Loucy (cell line): Measurements from ENCODE around the gene RRP8.

Source experiments
- H2AFZ ChIP-seq: fragments of 200-600 bp; sonication (generic); 2 replicates; pipeline ENCODE4 v1.6.0; 2016; ENCODE audit warnings: antibody characterized with exemption, mild to moderate bottlenecking, low read length, moderate library complexity
- H3F3A ChIP-seq: fragments of 200-600 bp; 2 replicates; pipeline ENCODE4 v1.6.0; 2016; ENCODE audit warnings: antibody characterized with exemption, low read depth, mild to moderate bottlenecking
- H3K27me3 ChIP-seq: fragments of 200-600 bp; sonication (generic); 2 replicates; pipeline ENCODE4 v1.6.1; 2014; ENCODE audit warnings: low read length, mild to moderate bottlenecking; ENCODE audit not compliant: insufficient read depth, poor library complexity, severe bottlenecking
- H3K36me3 ChIP-seq: fragments of 200-600 bp; sonication (generic); 2 replicates; pipeline ENCODE4 v1.6.1; 2016; ENCODE audit warnings: low read length; ENCODE audit not compliant: insufficient read depth
- H3K4me1 ChIP-seq: fragments of 200-600 bp; sonication (generic); 2 replicates; pipeline ENCODE4 v1.5.1; 2014; ENCODE audit warnings: low read length, mild to moderate bottlenecking; ENCODE audit not compliant: insufficient read depth, poor library complexity, severe bottlenecking
- H3K4me2 ChIP-seq: fragments of 200-600 bp; sonication (generic); 2 replicates; pipeline ENCODE4 v1.6.0; 2014; ENCODE audit warnings: antibody characterized with exemption, low read length, low read depth, mild to moderate bottlenecking; ENCODE audit not compliant: poor library complexity, severe bottlenecking
- H3K4me3 ChIP-seq: fragments of 200-600 bp; sonication (generic); 2 replicates; pipeline ENCODE4 v1.5.1; 2014; ENCODE audit warnings: low read length, mild to moderate bottlenecking, mixed read lengths; ENCODE audit not compliant: poor library complexity, severe bottlenecking
- H3K79me2 ChIP-seq: fragments of 200-600 bp; sonication (generic); 2 replicates; pipeline ENCODE4 v1.6.1; 2014; ENCODE audit warnings: low read length; ENCODE audit not compliant: insufficient read depth
- H3K9ac ChIP-seq: fragments of 200-600 bp; sonication (generic); 2 replicates; pipeline ENCODE4 v1.6.0; 2014; ENCODE audit warnings: mild to moderate bottlenecking, low read depth, low read length, moderate library complexity; ENCODE audit not compliant: poor library complexity, severe bottlenecking
- H3K9me2 ChIP-seq: fragments of 200-600 bp; sonication (generic); replicated peaks from 2 replicates; pipeline ENCODE4 v1.6.1; 2016; ENCODE audit warnings: low read depth, low read length, mixed read lengths
- H3K9me3 ChIP-seq: fragments of 200-600 bp; sonication (generic); 2 replicates; pipeline ENCODE4 v1.6.1; 2014; ENCODE audit warnings: mild to moderate bottlenecking, antibody characterized with exemption, low read length, low read depth; ENCODE audit not compliant: insufficient read depth
- H4K20me1 ChIP-seq: fragments of 200-600 bp; sonication (generic); 2 replicates; pipeline ENCODE4 v1.6.0; 2014; ENCODE audit warnings: antibody characterized with exemption, low read length, mild to moderate bottlenecking; ENCODE audit not compliant: insufficient read depth, poor library complexity, severe bottlenecking
- EZH2phosphoT487 ChIP-seq: fragments of 200-600 bp; IDR thresholded peaks from 2 replicates; pipeline ENCODE4 v1.6.1; 2018; ENCODE audit warnings: antibody characterized with exemption, mild to moderate bottlenecking, moderate library complexity, borderline replicate concordance
- TF ChIP-seq, protein P1 (sequence below): fragments of 200-600 bp; sonication (generic); conservative IDR thresholded peaks from 2 replicates; pipeline ENCODE4 v1.5.1; 2014; ENCODE audit warnings: mild to moderate bottlenecking, antibody characterized with exemption, low read length

The RRP8 gene

DNA sequence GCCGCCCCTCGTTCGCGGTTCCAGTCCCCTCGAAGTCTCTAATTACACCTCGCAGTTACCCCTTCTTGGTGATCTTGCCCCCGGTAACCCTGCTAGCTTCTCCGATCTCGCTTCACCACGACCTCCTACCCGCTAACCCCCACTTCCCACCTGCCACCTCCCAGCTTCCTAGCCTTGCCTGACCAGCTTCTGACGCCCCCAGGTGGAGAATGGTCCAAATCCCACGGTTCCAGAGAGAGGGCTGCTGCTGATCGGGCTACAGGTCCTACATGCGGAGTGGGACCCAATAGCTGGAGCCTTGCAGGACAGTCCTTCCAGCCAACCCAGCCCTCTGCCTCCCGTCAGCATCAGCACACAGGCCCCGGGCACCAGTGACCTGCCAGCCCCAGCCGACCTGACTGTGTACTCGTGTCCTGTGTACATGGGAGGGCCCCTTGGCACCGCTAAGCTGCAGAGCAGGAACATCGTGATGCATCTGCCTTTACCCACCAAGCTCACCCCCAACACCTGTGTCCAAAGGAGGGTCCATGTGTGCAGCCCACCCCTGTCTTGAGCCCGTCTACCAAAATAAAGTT is 31.9 kb downstream of the RRP8 start:
- TF ChIP-seq, protein P1, sequence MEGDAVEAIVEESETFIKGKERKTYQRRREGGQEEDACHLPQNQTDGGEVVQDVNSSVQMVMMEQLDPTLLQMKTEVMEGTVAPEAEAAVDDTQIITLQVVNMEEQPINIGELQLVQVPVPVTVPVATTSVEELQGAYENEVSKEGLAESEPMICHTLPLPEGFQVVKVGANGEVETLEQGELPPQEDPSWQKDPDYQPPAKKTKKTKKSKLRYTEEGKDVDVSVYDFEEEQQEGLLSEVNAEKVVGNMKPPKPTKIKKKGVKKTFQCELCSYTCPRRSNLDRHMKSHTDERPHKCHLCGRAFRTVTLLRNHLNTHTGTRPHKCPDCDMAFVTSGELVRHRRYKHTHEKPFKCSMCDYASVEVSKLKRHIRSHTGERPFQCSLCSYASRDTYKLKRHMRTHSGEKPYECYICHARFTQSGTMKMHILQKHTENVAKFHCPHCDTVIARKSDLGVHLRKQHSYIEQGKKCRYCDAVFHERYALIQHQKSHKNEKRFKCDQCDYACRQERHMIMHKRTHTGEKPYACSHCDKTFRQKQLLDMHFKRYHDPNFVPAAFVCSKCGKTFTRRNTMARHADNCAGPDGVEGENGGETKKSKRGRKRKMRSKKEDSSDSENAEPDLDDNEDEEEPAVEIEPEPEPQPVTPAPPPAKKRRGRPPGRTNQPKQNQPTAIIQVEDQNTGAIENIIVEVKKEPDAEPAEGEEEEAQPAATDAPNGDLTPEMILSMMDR, result no peak
- no peak for TF ChIP-seq EZH2phosphoT487
- Histone ChIP-seq H3F3A (no peaks in the 10 kb centered on the region), H3K9me3 (no peaks in the 10 kb centered on the region), H3K27me3 (no peaks in the 10 kb centered on the region), H3K4me3 (no peak overlapping the region), H2AFZ (no peak overlapping the region), H3K9ac (no peak overlapping the region), H3K4me2 (no peak overlapping the region), H4K20me1 (no peaks in the 10 kb centered on the region), H3K79me2 (no peaks in the 10 kb centered on the region), H3K4me1 (no peaks in the 10 kb centered on the region), H3K36me3 (no peaks in the 10 kb centered on the region), H3K9me2 (no peaks in the 10 kb centered on the region)

DNA sequence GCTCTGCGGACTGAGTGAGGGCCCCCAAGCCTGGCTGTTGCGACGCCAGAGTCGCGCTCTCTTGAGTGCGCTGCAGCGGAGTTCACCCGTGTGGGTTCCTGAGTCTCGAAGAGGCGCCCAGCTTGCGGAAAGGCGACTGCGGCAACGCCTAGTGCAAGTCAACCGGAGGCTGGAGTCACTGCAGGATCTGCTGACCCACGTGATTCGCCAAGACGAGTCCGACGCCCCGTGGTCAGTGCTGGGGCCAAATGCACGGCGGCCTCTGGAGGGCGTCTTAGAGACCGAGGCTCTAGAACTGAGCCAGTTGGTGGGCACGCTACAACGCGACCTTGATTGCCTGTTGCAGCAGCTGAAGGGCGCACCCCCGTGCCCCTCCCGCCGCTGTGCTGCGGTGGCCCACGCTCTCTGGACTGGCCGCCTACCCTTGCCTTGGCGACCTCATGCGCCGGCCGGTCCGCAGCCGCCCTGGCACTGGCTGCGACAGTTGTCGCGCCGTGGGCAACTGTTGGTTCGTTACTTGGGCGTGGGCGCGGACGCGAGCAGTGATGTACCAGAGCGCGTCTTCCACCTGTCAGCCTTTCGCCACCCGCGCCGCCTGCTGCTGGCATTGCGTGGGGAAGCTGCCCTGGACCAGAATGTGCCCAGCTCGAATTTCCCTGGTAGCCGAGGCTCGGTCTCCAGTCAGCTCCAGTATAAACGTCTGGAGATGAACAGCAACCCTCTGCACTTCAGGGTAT is 32.6 kb downstream of the RRP8 start:
- Histone ChIP-seq H3K27me3 (no peaks in the 10 kb centered on the region), H4K20me1 (no peaks in the 10 kb centered on the region), H3K9me3 (no peaks in the 10 kb centered on the region), H3K9me2 (no peaks in the 10 kb centered on the region), H2AFZ (no peak overlapping the region), H3K9ac (no peak overlapping the region), H3K4me2 (no peak overlapping the region), H3F3A (no peaks in the 10 kb centered on the region), H3K79me2 (no peaks in the 10 kb centered on the region), H3K36me3 (no peaks in the 10 kb centered on the region), H3K4me1 (no peaks in the 10 kb centered on the region), H3K4me3 (no peak overlapping the region)
- no peak for TF ChIP-seq EZH2phosphoT487
- TF ChIP-seq, protein P1, result no peak

DNA sequence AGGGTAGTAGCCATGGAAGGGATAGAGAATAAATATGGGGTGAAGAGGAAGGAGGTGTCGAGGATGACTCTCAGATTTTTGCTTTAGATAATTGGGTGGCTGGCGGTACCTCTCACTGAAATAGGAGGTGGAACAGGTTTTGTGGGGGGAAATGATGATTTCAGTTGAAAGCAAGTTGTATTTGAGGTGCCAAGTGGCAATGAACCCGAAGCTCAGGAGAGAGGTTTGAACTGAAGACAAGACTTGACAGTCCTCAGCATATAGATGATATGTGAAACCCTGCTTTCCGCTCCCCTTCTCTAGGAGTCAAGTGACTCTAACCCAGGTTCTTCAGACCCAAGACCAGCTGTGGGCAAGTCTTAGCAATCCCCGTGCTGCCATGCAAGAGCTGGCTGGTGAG is 33.7 kb downstream of the RRP8 start:
- H3K9me3 ChIP-seq, result no peaks in the 10 kb centered on the region
- H3K4me1 ChIP-seq, result no peaks in the 10 kb centered on the region
- no peak overlapping the region for H2AFZ ChIP-seq
- H4K20me1 ChIP-seq, result no peaks in the 10 kb centered on the region
- H3K4me3 ChIP-seq, result no peak overlapping the region
- no peaks in the 10 kb centered on the region for H3K36me3 ChIP-seq
- no peaks in the 10 kb centered on the region for H3K27me3 ChIP-seq
- no peak overlapping the region for H3K4me2 ChIP-seq
- H3K9me2 ChIP-seq, result no peaks in the 10 kb centered on the region
- H3K79me2 ChIP-seq, result no peaks in the 10 kb centered on the region
- H3K9ac ChIP-seq, result no peak overlapping the region
- no peaks in the 10 kb centered on the region for H3F3A ChIP-seq
- TF ChIP-seq EZH2phosphoT487, result no peak
- TF ChIP-seq, protein P1, result no peak
